Heart left ventricle (tissue), 13 donors: ENCODE data around the gene KIF26A.

ENCODE experiments used
- POLR2A ChIP-seq, 2 donors: fragments of 450-650 bp; IDR thresholded peaks; one replicate each; pipeline ENCODE4 v1.6.1; 2017; ENCODE audit warnings: antibody characterized with exemption in 2 of 2, mild to moderate bottlenecking in 2 of 2, moderate library complexity in 2 of 2
- TF ChIP-seq, protein P1 (sequence below), 12 donors: fragments of 200-600 bp; sonication (generic) in 4 of 12; IDR thresholded peaks; one replicate each; pipeline versions ENCODE4 v1.5.0 to v1.8.0; 2018 to 2022; ENCODE audit warnings: antibody characterized with exemption in 12 of 12, mild to moderate bottlenecking in 5 of 12
- donor health status: ischemic (EF 13 %, LVEDD 7.1; RV severe dilation, severe dysfunction).
- donor health status: DM: no; HTN: yes; CAD: no.
- donor health status: DM: no; HTN: no; CAD: no.
- donor health status: ischemic (EF 25% LVEDD 6.9; RV normal size, moderate dysfunction).
- donor health status: ischemic (EF 25% LVEDD 5.7; RV mildly dilated, moderate dysfunction).
- donor health status: ischemic (EF 35%, LVEDD 5.7; RV mildly dilated, moderate dysfunction).
- donor health status: nonischemic (EF 11% LVEDD 7.7; RV severe dilation, severe dysfunction).
- donor health status: DM: yes; HTN: yes; CAD: no.
- donor health status: PGD.
- donor health status: ischemic (EF 29% LVEDD 5.4; RV normal size, mild dysfunction).
- donor health status: nonischemic (EF 23%, LVEDD 6.1; RV moderate dilation, normal function).

DNA sequence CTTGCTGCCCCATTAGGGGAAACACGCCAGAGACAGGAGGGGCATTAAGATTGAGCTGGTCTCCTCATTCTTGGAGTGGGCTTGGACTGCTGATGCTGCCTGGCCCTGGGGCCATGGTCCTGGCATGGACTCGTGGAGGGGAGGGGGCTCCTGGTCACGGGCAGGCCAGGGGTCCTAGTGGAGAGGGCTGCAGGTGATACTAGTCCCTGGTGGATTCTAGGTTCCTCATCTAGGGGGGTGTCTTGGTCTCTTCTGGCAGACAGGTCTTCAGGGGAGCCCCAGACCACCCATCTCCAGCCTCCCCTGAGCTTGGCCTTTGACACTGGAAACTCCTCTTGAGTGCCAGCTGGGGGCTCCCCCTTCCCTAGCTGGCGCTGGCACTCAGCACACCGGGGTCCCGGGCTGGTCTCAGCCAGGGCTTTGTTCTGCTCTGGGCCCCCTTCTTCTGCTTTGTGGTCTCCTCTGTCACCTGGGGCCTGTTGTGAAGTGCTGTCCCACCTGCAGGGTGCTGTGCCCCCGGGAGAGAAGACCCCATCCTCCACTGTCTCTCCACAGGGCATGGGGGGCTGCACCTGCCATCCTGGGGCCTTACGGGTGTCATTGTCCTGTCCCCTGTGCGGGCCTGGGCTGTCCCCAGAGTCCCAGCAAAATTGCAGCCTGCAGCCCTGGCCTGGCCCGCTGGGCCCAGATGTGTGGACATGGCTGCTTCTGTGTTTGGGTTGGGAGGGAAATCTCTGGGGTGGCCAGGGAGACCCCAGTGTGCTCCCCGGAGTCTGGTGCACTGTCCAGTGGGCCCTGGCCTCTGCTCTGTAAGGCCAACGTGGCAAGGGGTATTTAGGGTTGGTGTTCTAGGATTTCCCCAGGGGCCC, 2.3 kb downstream of the KIF26A start:
- no peak for TF ChIP-seq POLR2A (IDR thresholded peaks at IDR 0.05)
- TF ChIP-seq, protein P1, sequence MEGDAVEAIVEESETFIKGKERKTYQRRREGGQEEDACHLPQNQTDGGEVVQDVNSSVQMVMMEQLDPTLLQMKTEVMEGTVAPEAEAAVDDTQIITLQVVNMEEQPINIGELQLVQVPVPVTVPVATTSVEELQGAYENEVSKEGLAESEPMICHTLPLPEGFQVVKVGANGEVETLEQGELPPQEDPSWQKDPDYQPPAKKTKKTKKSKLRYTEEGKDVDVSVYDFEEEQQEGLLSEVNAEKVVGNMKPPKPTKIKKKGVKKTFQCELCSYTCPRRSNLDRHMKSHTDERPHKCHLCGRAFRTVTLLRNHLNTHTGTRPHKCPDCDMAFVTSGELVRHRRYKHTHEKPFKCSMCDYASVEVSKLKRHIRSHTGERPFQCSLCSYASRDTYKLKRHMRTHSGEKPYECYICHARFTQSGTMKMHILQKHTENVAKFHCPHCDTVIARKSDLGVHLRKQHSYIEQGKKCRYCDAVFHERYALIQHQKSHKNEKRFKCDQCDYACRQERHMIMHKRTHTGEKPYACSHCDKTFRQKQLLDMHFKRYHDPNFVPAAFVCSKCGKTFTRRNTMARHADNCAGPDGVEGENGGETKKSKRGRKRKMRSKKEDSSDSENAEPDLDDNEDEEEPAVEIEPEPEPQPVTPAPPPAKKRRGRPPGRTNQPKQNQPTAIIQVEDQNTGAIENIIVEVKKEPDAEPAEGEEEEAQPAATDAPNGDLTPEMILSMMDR (IDR thresholded peaks at IDR 0.05) = no peak
